GM23338 (cell line): ENCODE data around the gene ZFP36L1. TPM values are rescaled to one million over a fixed set of nuclear protein-coding genes. Genes with fewer than 3 reads are reported as not detected.

Experiments
- ATAC-seq: fragments of 200-7000 bp; cut with Tn5 transposase; 3 replicates; pipeline ENCODE4 v1.9.1; 2020
- DNase-seq: peaks from one replicate; pipeline ENCODE4 v3.0.0-alpha.2; 2015; ENCODE audit warnings: low spot score
- H2AFZ ChIP-seq: fragments of 200-600 bp; sonication (generic); 2 replicates; pipeline ENCODE4 v1.8.0; 2016; ENCODE audit warnings: antibody characterized with exemption, mild to moderate bottlenecking, moderate library complexity
- H3F3A ChIP-seq: fragments of 200-600 bp; sonication (generic); replicated peaks from 2 replicates; pipeline ENCODE4 v1.8.0; 2017; ENCODE audit warnings: antibody characterized with exemption, mixed run types, low read depth
- H3K27ac ChIP-seq: fragments of 200-600 bp; sonication (generic); 2 replicates; pipeline ENCODE4 v1.6.1; 2016; ENCODE audit warnings: low read depth
- H3K27me3 ChIP-seq: fragments of 200-600 bp; sonication (generic); 2 replicates; pipeline ENCODE4 v1.8.0; 2016; ENCODE audit warnings: mild to moderate bottlenecking, mixed run types, moderate library complexity; ENCODE audit not compliant: insufficient read depth
- H3K36me3 ChIP-seq: fragments of 200-600 bp; sonication (generic); 2 replicates; pipeline ENCODE4 v1.8.0; 2016; ENCODE audit warnings: mild to moderate bottlenecking; ENCODE audit not compliant: insufficient read depth
- H3K4me1 ChIP-seq: fragments of 200-600 bp; sonication (generic); 2 replicates; pipeline ENCODE4 v1.8.0; 2016; ENCODE audit warnings: mild to moderate bottlenecking, moderate library complexity; ENCODE audit not compliant: insufficient read depth
- H3K4me2 ChIP-seq: fragments of 200-600 bp; sonication (generic); 2 replicates; pipeline ENCODE4 v1.7.1; 2017; ENCODE audit warnings: mixed run types
- H3K4me3 ChIP-seq: fragments of 200-600 bp; sonication (generic); 2 replicates; pipeline ENCODE4 v1.6.1; 2016; ENCODE audit warnings: mixed run types
- H3K79me2 ChIP-seq: fragments of 200-600 bp; sonication (generic); replicated peaks from 2 replicates; pipeline ENCODE4 v1.8.0; 2017; ENCODE audit warnings: mild to moderate bottlenecking; ENCODE audit not compliant: insufficient read depth
- H3K9me2 ChIP-seq: fragments of 200-600 bp; sonication (generic); 2 replicates; pipeline ENCODE4 v1.8.0; 2017; ENCODE audit not compliant: insufficient read depth
- H4K20me1 ChIP-seq: fragments of 200-600 bp; sonication (generic); replicated peaks from 2 replicates; pipeline ENCODE4 v1.8.0; 2017; ENCODE audit warnings: mild to moderate bottlenecking; ENCODE audit not compliant: insufficient read depth
- H3K27ac Mint-ChIP-seq: 2 replicates; pipeline ENCODE4 v1.8.0; 2020; ENCODE audit warnings: inconsistent platforms, mild to moderate bottlenecking, moderate library complexity, mixed read lengths
- H3K27me3 Mint-ChIP-seq: 3 replicates; pipeline ENCODE4 v1.8.0; 2022; ENCODE audit warnings: low read depth, mild to moderate bottlenecking, moderate library complexity, mixed read lengths, inconsistent platforms; ENCODE audit not compliant: insufficient read depth, poor library complexity
- H3K36me3 Mint-ChIP-seq: 3 replicates; pipeline ENCODE4 v1.8.0; 2021; ENCODE audit warnings: low read depth, mild to moderate bottlenecking, inconsistent platforms, moderate library complexity, mixed read lengths
- H3K4me1 Mint-ChIP-seq: 3 replicates; pipeline ENCODE4 v1.8.0; 2020; ENCODE audit warnings: mild to moderate bottlenecking, inconsistent platforms, mixed read lengths
- H3K4me3 Mint-ChIP-seq: 3 replicates; pipeline ENCODE4 v1.8.0; 2021; ENCODE audit warnings: moderate library complexity, mild to moderate bottlenecking, inconsistent platforms, mixed read lengths
- H3K9me3 Mint-ChIP-seq: 3 replicates; pipeline ENCODE4 v1.8.0; 2020; ENCODE audit warnings: moderate library complexity, mild to moderate bottlenecking, inconsistent platforms, mixed read lengths
- CREB1 ChIP-seq: fragments of 250-450 bp; sonication (Bioruptor Pico); IDR thresholded peaks from 2 replicates; pipeline ENCODE4 v1.5.0; 2020; ENCODE audit warnings: low read depth, mild to moderate bottlenecking, moderate library complexity
- ETS1 ChIP-seq: IDR thresholded peaks from 2 replicates; pipeline ENCODE4 v1.6.1; 2016; ENCODE audit warnings: antibody characterized with exemption
- EZH2 ChIP-seq: fragments of 200-600 bp; sonication (generic); IDR thresholded peaks from one replicate; pipeline ENCODE4 v1.8.0; 2017; ENCODE audit warnings: antibody characterized with exemption, mild to moderate bottlenecking, low read depth; ENCODE audit not compliant: unreplicated experiment
- EZH2phosphoT487 ChIP-seq: fragments of 200-600 bp; sonication (generic); IDR thresholded peaks from one replicate; pipeline ENCODE4 v1.8.1; 2018; ENCODE audit warnings: antibody characterized with exemption; ENCODE audit not compliant: unreplicated experiment
- JUNB ChIP-seq: IDR thresholded peaks from one replicate; pipeline ENCODE4 v1.6.1; 2016; ENCODE audit warnings: antibody characterized with exemption; ENCODE audit not compliant: unreplicated experiment
- NANOG ChIP-seq: IDR thresholded peaks from 2 replicates; pipeline ENCODE4 v1.6.1; 2016; ENCODE audit warnings: antibody characterized with exemption, borderline replicate concordance
- POLR2AphosphoS5 ChIP-seq: IDR thresholded peaks from 2 replicates; pipeline ENCODE4 v1.6.1; 2016; ENCODE audit warnings: antibody characterized with exemption, low read depth
- STAT1 ChIP-seq: IDR thresholded peaks from one replicate; pipeline ENCODE4 v1.6.1; 2016; ENCODE audit warnings: antibody characterized with exemption; ENCODE audit not compliant: unreplicated experiment
- ZNF114 ChIP-seq: fragments of 250-450 bp; sonication (Bioruptor Pico); IDR thresholded peaks from 2 replicates; pipeline ENCODE4 v1.5.0; 2020; ENCODE audit warnings: mild to moderate bottlenecking, moderate library complexity
- ZNF331 ChIP-seq: fragments of 250-450 bp; sonication (Bioruptor Pico); IDR thresholded peaks from 2 replicates; pipeline ENCODE4 v1.5.0; 2020; ENCODE audit warnings: low read depth, mild to moderate bottlenecking, moderate library complexity
- polyA plus RNA-seq: library from polyadenylated mRNA; unstranded; fragments of >200 nt; fragmentation: Nextera tagmentation; extraction: Ambion mirVana; gene quantifications from 2 replicates; pipeline ENCODE4 v1.2.1, GENCODE V29; 2016
- total RNA-seq: library from RNA; depleted of rRNA; stranded (reverse); fragments of >200 nt; shearing (Covaris generic); gene quantifications from 2 replicates; pipeline ENCODE4 v1.2.3, GENCODE V29; 2014
- TF ChIP-seq, protein P1 (sequence below): fragments of 250-450 bp; sonication (Bioruptor Pico); IDR thresholded peaks from 2 replicates; pipeline ENCODE4 v1.5.0; 2020; ENCODE audit warnings: mild to moderate bottlenecking, moderate library complexity
- TF ChIP-seq, protein P2 (sequence below), 2 experiments: fragments of 200-600 bp in 1 of 2; sonication (generic) in 1 of 2; conservative IDR thresholded peaks; 2 replicates each; pipeline versions ENCODE4 v1.5.1 to v1.6.1; 2016 to 2017; ENCODE audit warnings: antibody characterized with exemption in 2 of 2, low read depth in 2 of 2, mild to moderate bottlenecking in 2 of 2, moderate library complexity in 1 of 2
- TF ChIP-seq, protein P3 (sequence below): IDR thresholded peaks from one replicate; pipeline ENCODE4 v1.6.1; 2018; ENCODE audit warnings: antibody characterized with exemption; ENCODE audit not compliant: unreplicated experiment

ZFP36L1 gene
- total and polyA plus RNA-seq, 2 experiments from 2014 or later = 148 to 382 TPM

DNA sequence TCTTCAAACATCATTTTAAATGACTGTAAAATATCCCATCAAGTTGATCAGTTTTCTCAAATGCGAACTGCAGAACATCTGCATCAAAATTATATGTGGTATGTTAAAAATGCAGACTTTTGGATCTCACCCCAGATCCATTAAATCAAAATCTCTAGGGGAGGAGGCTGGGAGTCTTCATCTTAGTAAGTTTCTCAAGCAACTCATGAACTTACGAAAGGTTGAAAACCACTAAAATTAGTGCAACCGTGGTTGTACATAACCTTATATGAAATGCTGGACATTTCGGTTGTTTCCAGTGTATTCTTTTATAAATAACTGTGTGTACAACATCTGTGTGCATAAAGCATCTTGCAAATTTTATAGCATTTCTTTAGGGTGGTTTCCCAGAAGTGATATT, 39.2 kb downstream of the ZFP36L1 start:
- H3K4me1 Mint-ChIP-seq = no peaks in the 10 kb centered on the region; the same call in 2 of the 3 replicates
- H3K27me3 Mint-ChIP-seq = peaks cover 2% of the 10 kb centered on the region
- H3K4me1 ChIP-seq = no peaks in the 10 kb centered on the region
- H3K27ac ChIP-seq = no peak overlapping the region
- H2AFZ ChIP-seq = no peak overlapping the region
- H3K27me3 ChIP-seq = no peaks in the 10 kb centered on the region
- H3K36me3 Mint-ChIP-seq = no peaks in the 10 kb centered on the region; the same call in 2 of the 3 replicates
- no peak overlapping the region for H3K4me3 ChIP-seq
- no peaks in the 10 kb centered on the region for H3K9me3 Mint-ChIP-seq
- no peak for TF ChIP-seq EZH2phosphoT487
- TF ChIP-seq, protein P1, sequence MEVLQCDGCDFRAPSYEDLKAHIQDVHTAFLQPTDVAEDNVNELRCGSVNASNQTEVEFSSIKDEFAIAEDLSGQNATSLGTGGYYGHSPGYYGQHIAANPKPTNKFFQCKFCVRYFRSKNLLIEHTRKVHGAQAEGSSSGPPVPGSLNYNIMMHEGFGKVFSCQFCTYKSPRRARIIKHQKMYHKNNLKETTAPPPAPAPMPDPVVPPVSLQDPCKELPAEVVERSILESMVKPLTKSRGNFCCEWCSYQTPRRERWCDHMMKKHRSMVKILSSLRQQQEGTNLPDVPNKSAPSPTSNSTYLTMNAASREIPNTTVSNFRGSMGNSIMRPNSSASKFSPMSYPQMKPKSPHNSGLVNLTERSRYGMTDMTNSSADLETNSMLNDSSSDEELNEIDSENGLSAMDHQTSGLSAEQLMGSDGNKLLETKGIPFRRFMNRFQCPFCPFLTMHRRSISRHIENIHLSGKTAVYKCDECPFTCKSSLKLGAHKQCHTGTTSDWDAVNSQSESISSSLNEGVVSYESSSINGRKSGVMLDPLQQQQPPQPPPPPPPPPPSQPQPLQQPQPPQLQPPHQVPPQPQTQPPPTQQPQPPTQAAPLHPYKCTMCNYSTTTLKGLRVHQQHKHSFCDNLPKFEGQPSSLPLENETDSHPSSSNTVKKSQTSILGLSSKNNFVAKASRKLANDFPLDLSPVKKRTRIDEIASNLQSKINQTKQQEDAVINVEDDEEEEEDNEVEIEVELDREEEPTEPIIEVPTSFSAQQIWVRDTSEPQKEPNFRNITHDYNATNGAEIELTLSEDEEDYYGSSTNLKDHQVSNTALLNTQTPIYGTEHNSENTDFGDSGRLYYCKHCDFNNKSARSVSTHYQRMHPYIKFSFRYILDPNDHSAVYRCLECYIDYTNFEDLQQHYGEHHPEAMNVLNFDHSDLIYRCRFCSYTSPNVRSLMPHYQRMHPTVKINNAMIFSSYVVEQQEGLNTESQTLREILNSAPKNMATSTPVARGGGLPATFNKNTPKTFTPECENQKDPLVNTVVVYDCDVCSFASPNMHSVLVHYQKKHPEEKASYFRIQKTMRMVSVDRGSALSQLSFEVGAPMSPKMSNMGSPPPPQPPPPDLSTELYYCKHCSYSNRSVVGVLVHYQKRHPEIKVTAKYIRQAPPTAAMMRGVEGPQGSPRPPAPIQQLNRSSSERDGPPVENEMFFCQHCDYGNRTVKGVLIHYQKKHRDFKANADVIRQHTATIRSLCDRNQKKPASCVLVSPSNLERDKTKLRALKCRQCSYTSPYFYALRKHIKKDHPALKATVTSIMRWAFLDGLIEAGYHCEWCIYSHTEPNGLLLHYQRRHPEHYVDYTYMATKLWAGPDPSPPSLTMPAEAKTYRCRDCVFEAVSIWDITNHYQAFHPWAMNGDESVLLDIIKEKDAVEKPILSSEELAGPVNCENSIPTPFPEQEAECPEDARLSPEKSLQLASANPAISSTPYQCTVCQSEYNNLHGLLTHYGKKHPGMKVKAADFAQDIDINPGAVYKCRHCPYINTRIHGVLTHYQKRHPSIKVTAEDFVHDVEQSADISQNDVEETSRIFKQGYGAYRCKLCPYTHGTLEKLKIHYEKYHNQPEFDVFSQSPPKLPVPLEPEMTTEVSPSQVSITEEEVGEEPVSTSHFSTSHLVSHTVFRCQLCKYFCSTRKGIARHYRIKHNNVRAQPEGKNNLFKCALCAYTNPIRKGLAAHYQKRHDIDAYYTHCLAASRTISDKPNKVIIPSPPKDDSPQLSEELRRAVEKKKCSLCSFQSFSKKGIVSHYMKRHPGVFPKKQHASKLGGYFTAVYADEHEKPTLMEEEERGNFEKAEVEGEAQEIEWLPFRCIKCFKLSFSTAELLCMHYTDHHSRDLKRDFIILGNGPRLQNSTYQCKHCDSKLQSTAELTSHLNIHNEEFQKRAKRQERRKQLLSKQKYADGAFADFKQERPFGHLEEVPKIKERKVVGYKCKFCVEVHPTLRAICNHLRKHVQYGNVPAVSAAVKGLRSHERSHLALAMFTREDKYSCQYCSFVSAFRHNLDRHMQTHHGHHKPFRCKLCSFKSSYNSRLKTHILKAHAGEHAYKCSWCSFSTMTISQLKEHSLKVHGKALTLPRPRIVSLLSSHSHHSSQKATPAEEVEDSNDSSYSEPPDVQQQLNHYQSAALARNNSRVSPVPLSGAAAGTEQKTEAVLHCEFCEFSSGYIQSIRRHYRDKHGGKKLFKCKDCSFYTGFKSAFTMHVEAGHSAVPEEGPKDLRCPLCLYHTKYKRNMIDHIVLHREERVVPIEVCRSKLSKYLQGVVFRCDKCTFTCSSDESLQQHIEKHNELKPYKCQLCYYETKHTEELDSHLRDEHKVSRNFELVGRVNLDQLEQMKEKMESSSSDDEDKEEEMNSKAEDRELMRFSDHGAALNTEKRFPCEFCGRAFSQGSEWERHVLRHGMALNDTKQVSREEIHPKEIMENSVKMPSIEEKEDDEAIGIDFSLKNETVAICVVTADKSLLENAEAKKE (CRISPR knock-in tag) = no peak
- TF ChIP-seq, protein P2, sequence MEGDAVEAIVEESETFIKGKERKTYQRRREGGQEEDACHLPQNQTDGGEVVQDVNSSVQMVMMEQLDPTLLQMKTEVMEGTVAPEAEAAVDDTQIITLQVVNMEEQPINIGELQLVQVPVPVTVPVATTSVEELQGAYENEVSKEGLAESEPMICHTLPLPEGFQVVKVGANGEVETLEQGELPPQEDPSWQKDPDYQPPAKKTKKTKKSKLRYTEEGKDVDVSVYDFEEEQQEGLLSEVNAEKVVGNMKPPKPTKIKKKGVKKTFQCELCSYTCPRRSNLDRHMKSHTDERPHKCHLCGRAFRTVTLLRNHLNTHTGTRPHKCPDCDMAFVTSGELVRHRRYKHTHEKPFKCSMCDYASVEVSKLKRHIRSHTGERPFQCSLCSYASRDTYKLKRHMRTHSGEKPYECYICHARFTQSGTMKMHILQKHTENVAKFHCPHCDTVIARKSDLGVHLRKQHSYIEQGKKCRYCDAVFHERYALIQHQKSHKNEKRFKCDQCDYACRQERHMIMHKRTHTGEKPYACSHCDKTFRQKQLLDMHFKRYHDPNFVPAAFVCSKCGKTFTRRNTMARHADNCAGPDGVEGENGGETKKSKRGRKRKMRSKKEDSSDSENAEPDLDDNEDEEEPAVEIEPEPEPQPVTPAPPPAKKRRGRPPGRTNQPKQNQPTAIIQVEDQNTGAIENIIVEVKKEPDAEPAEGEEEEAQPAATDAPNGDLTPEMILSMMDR (conservative IDR thresholded peaks at IDR 0.05; ENCODE audit: low read depth in 2 of 2) = no peak
- TF ChIP-seq JUNB = no peak
- TF ChIP-seq EZH2 = no peak
- TF ChIP-seq ETS1 = no peak
- TF ChIP-seq STAT1 = no peak
- TF ChIP-seq NANOG = no peak
- TF ChIP-seq, protein P3, sequence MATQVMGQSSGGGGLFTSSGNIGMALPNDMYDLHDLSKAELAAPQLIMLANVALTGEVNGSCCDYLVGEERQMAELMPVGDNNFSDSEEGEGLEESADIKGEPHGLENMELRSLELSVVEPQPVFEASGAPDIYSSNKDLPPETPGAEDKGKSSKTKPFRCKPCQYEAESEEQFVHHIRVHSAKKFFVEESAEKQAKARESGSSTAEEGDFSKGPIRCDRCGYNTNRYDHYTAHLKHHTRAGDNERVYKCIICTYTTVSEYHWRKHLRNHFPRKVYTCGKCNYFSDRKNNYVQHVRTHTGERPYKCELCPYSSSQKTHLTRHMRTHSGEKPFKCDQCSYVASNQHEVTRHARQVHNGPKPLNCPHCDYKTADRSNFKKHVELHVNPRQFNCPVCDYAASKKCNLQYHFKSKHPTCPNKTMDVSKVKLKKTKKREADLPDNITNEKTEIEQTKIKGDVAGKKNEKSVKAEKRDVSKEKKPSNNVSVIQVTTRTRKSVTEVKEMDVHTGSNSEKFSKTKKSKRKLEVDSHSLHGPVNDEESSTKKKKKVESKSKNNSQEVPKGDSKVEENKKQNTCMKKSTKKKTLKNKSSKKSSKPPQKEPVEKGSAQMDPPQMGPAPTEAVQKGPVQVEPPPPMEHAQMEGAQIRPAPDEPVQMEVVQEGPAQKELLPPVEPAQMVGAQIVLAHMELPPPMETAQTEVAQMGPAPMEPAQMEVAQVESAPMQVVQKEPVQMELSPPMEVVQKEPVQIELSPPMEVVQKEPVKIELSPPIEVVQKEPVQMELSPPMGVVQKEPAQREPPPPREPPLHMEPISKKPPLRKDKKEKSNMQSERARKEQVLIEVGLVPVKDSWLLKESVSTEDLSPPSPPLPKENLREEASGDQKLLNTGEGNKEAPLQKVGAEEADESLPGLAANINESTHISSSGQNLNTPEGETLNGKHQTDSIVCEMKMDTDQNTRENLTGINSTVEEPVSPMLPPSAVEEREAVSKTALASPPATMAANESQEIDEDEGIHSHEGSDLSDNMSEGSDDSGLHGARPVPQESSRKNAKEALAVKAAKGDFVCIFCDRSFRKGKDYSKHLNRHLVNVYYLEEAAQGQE = no peak
- no peak for TF ChIP-seq POLR2AphosphoS5
- TF ChIP-seq ZNF114 = no peak
- no peak for TF ChIP-seq ZNF331
- TF ChIP-seq CREB1 (CRISPR knock-in tag) = no peak
- H3K36me3 ChIP-seq = no peaks in the 10 kb centered on the region
- H3F3A ChIP-seq = no peaks in the 10 kb centered on the region
- DNase-seq (no peak), ATAC-seq (no peak)
- H3K79me2 ChIP-seq = no peaks in the 10 kb centered on the region
- no peaks in the 10 kb centered on the region for H3K9me2 ChIP-seq
- H4K20me1 ChIP-seq = no peaks in the 10 kb centered on the region
- H3K27ac Mint-ChIP-seq = no peak overlapping the region
- no peak overlapping the region for H3K4me2 ChIP-seq
- H3K4me3 Mint-ChIP-seq = no peak overlapping the region
